Measurements from ENCODE around the gene IPO13. TPM values are rescaled to one million over a fixed set of nuclear protein-coding genes. Genes with fewer than 3 reads are reported as not detected.

Gene IPO13
- total and polyA plus RNA-seq, 2 donors (not counting 1 experiment from before 2014, with no cell fraction given), result 12.8 to 18.5 TPM

- Histone ChIP-seq H3K27me3 (ENCODE audit: control insufficient read depth, insufficient read depth, low read length) (no peaks in the 10 kb centered on the region), H3K9ac (ENCODE audit: insufficient read depth, low read length) (no peak overlapping the region), H4K20me1 (ENCODE audit: control insufficient read depth, extremely low read depth, insufficient read depth, low read length) (no peaks in the 10 kb centered on the region), H3K4me3 (replicated peaks in 1 of 4; ENCODE audit: control extremely low read depth in 1 of 4, insufficient read depth in 1 of 4, low read depth in 3 of 4, low read length in 4 of 4) (no peak overlapping the region), H3K4me1 (ENCODE audit: control insufficient read depth, extremely low read depth, insufficient read depth, low read length) (no peaks in the 10 kb centered on the region), H2AFZ (ENCODE audit: low read length) (no peak overlapping the region), H3K4me2 (ENCODE audit: extremely low read depth, insufficient read depth, low read length) (no peak overlapping the region), H3K79me2 (ENCODE audit: control insufficient read depth, insufficient read depth, low read length) (no peaks in the 10 kb centered on the region), H3K36me3 (ENCODE audit: control insufficient read depth, insufficient read depth, low read length) (no peaks in the 10 kb centered on the region), H3K9me3 (ENCODE audit: control insufficient read depth, insufficient read depth, low read depth, low read length) (no peaks in the 10 kb centered on the region), H3K27ac (ENCODE audit: insufficient read depth, low read length) (no peak overlapping the region)
- TF ChIP-seq CTCF (conservative IDR thresholded peaks at IDR 0.05 in 1 of 2, IDR thresholded peaks at IDR 0.05 in 1 of 2; ENCODE audit: low read depth in 1 of 2, low read length in 2 of 2), result no peak
- no peak for TF ChIP-seq EZH2 (IDR thresholded peaks at IDR 0.05; ENCODE audit: low read length, missing control alignments)
- DNase-seq (ENCODE audit: low read depth in 2 of 2), result no peak
These were observed 32.9 kb upstream of the IPO13 start for GRCh38 chr1:43913666-43914360.

GRCh38 chr1:43914576-43915525 lies 31.9 kb upstream of the IPO13 start:
- Histone ChIP-seq H2AFZ (ENCODE audit: low read length) (no peak overlapping the region), H4K20me1 (ENCODE audit: control insufficient read depth, extremely low read depth, insufficient read depth, low read length) (no peaks in the 10 kb centered on the region), H3K4me2 (ENCODE audit: extremely low read depth, insufficient read depth, low read length) (no peak overlapping the region), H3K4me3 (replicated peaks in 1 of 4; ENCODE audit: control extremely low read depth in 1 of 4, insufficient read depth in 1 of 4, low read depth in 3 of 4, low read length in 4 of 4) (no peak overlapping the region), H3K27ac (ENCODE audit: insufficient read depth, low read length) (no peak overlapping the region), H3K27me3 (ENCODE audit: control insufficient read depth, insufficient read depth, low read length) (no peaks in the 10 kb centered on the region), H3K9me3 (ENCODE audit: control insufficient read depth, insufficient read depth, low read depth, low read length) (no peaks in the 10 kb centered on the region), H3K36me3 (ENCODE audit: control insufficient read depth, insufficient read depth, low read length) (no peaks in the 10 kb centered on the region), H3K4me1 (ENCODE audit: control insufficient read depth, extremely low read depth, insufficient read depth, low read length) (no peaks in the 10 kb centered on the region), H3K79me2 (ENCODE audit: control insufficient read depth, insufficient read depth, low read length) (no peaks in the 10 kb centered on the region), H3K9ac (ENCODE audit: insufficient read depth, low read length) (no peak overlapping the region)
- no peak for DNase-seq (ENCODE audit: low read depth in 2 of 2)
- TF ChIP-seq EZH2 (IDR thresholded peaks at IDR 0.05; ENCODE audit: low read length, missing control alignments) (no peak), CTCF (conservative IDR thresholded peaks at IDR 0.05 in 1 of 2, IDR thresholded peaks at IDR 0.05 in 1 of 2; ENCODE audit: low read depth in 1 of 2, low read length in 2 of 2) (no peak)

- TF ChIP-seq CTCF (conservative IDR thresholded peaks at IDR 0.05 in 1 of 2, IDR thresholded peaks at IDR 0.05 in 1 of 2; ENCODE audit: low read depth in 1 of 2, low read length in 2 of 2) (no peak), EZH2 (IDR thresholded peaks at IDR 0.05; ENCODE audit: low read length, missing control alignments) (no peak)
- no peak overlapping the region for H3K27ac ChIP-seq (ENCODE audit: insufficient read depth, low read length)
- no peaks in the 10 kb centered on the region for H3K79me2 ChIP-seq (ENCODE audit: control insufficient read depth, insufficient read depth, low read length)
- H3K27me3 ChIP-seq (ENCODE audit: control insufficient read depth, insufficient read depth, low read length), result no peaks in the 10 kb centered on the region
- no peaks in the 10 kb centered on the region for H3K9me3 ChIP-seq (ENCODE audit: control insufficient read depth, insufficient read depth, low read depth, low read length)
- no peak overlapping the region for H3K4me2 ChIP-seq (ENCODE audit: extremely low read depth, insufficient read depth, low read length)
- no peaks in the 10 kb centered on the region for H3K4me1 ChIP-seq (ENCODE audit: control insufficient read depth, extremely low read depth, insufficient read depth, low read length)
- H3K36me3 ChIP-seq (ENCODE audit: control insufficient read depth, insufficient read depth, low read length), result no peaks in the 10 kb centered on the region
- no peak for DNase-seq (ENCODE audit: low read depth in 2 of 2)
- no peak overlapping the region for H2AFZ ChIP-seq (ENCODE audit: low read length)
- H3K4me3 ChIP-seq (replicated peaks in 1 of 4; ENCODE audit: control extremely low read depth in 1 of 4, insufficient read depth in 1 of 4, low read depth in 3 of 4, low read length in 4 of 4), result no peak overlapping the region
- no peaks in the 10 kb centered on the region for H4K20me1 ChIP-seq (ENCODE audit: control insufficient read depth, extremely low read depth, insufficient read depth, low read length)
- H3K9ac ChIP-seq (ENCODE audit: insufficient read depth, low read length), result no peak overlapping the region
These were observed 26.8 kb upstream of the IPO13 start for GRCh38 chr1:43919906-43920305.
